HepG2 (cell line): Measurements from ENCODE around the gene FBH1. TPM values are rescaled to one million over a fixed set of nuclear protein-coding genes. Genes with fewer than 3 reads are reported as not detected.

Experiments used
- ATAC-seq: fragments of 200-7000 bp; cut with Tn5 transposase; 3 replicates; pipeline ENCODE4 v1.9.1; 2020; ENCODE audit warnings: mild to moderate bottlenecking, moderate library complexity
- BruUV-seq: library from RNA; stranded (reverse); fragments of 400-500 nt; replicated peaks from 2 replicates; lab custom pipeline; 2021; lab: Mats Ljungman, UMichigan
- CTCF ChIA-PET: fragments of 300-600 bp; formaldehyde crosslinking; extraction: SDS; loops from one replicate; lab custom pipeline; 2021; ENCODE audit warnings: low total read pairs, inconsistent platforms, low intra/inter-chr PET ratio; lab: Yijun Ruan, JAX
- POLR2A ChIA-PET: fragments of 350-600 bp; sonication (Branson Sonifier 250); formaldehyde crosslinking; loops from one replicate; lab custom pipeline; 2020; ENCODE audit warnings: antibody characterized with exemption, inconsistent platforms; lab: Yijun Ruan, JAX
- DNase-seq: peaks from one replicate; pipeline ENCODE4 v3.0.0-alpha.2; 2015; ENCODE audit warnings: low spot score
- FAIRE-seq: peaks from 3 replicates; lab custom pipeline; 2011; peaks lifted over from hg19 to GRCh38; lab: Jason Lieb, UNC
- H2AFZ ChIP-seq: one replicate; pipeline ENCODE4 v1.6.1; 2011; ENCODE audit warnings: low read length, inconsistent platforms
- H3K27ac ChIP-seq: fragments of 300-600 bp; 3 replicates; pipeline ENCODE4 v1.8.0; 2011; ENCODE audit warnings: mixed run types, mild to moderate bottlenecking, mixed read lengths, low read length, inconsistent platforms; ENCODE audit not compliant: insufficient read depth; ENCODE audit errors: extremely low read length
- H3K27me3 ChIP-seq, 2 experiments: fragments of 200-600 bp in 1 of 2; 2 replicates in 1 of 2; 3 replicates in 1 of 2; pipeline versions ENCODE4 v1.6.0 to v1.8.0; 2011; ENCODE audit warnings: low read length in 2 of 2, mild to moderate bottlenecking in 2 of 2, moderate library complexity in 2 of 2, inconsistent platforms in 1 of 2; ENCODE audit not compliant: insufficient read depth in 2 of 2, control insufficient read depth in 1 of 2
- H3K36me3 ChIP-seq, 2 experiments: fragments of 200-600 bp in 1 of 2; replicated peaks in 1 of 2; 2 replicates in 1 of 2; 3 replicates in 1 of 2; pipeline versions ENCODE4 v1.5.1 to v1.8.0; 2011; ENCODE audit warnings: low read length in 2 of 2, inconsistent platforms in 1 of 2; ENCODE audit not compliant: insufficient read depth in 2 of 2, control insufficient read depth in 1 of 2
- H3K4me1 ChIP-seq: 2 replicates; pipeline ENCODE4 v1.5.1; 2012; ENCODE audit warnings: low read length, inconsistent platforms; ENCODE audit not compliant: insufficient read depth
- H3K4me2 ChIP-seq: 2 replicates; pipeline ENCODE4 v1.6.0; 2011; ENCODE audit warnings: low read depth, low read length, inconsistent platforms
- H3K4me3 ChIP-seq, 3 experiments: fragments of 200-600 bp in 1 of 3; sonication (generic), shearing (Covaris generic) in 1 of 3; replicated peaks in 1 of 3; 2 replicates each; pipeline ENCODE4 v1.5.1; 2011 to 2016; ENCODE audit warnings: low read length in 3 of 3, inconsistent platforms in 2 of 3, low read depth in 2 of 3, mild to moderate bottlenecking in 2 of 3, control low read depth in 1 of 3, mixed read lengths in 1 of 3; ENCODE audit not compliant: insufficient read depth in 1 of 3
- H3K79me2 ChIP-seq: one replicate; pipeline ENCODE4 v1.6.1; 2011; ENCODE audit warnings: low read length, inconsistent platforms; ENCODE audit not compliant: insufficient read depth
- H3K9ac ChIP-seq: 2 replicates; pipeline ENCODE4 v1.6.0; 2011; ENCODE audit warnings: mild to moderate bottlenecking, low read depth, low read length, inconsistent platforms; ENCODE audit not compliant: insufficient read depth
- H3K9me3 ChIP-seq: 2 replicates; pipeline ENCODE4 v1.5.1; 2012; ENCODE audit warnings: mild to moderate bottlenecking, low read length
- H4K20me1 ChIP-seq: 2 replicates; pipeline ENCODE4 v1.6.0; 2011; ENCODE audit warnings: inconsistent platforms, mild to moderate bottlenecking, low read length, moderate library complexity; ENCODE audit not compliant: insufficient read depth
- BATF2 ChIP-seq: sonication (generic); formaldehyde crosslinking; IDR thresholded peaks from 2 replicates; pipeline ENCODE4 v1.8.0; 2022; ENCODE audit warnings: mild to moderate bottlenecking, missing genetic modification reagents, moderate library complexity
- ELF3 ChIP-seq: IDR thresholded peaks from 2 replicates; pipeline ENCODE4 v1.6.1; 2016; ENCODE audit warnings: missing genetic modification reagents, missing compliant biosample characterization
- GPN1 ChIP-seq: sonication (generic); formaldehyde crosslinking; IDR thresholded peaks from 2 replicates; pipeline ENCODE4 v1.5.1; 2020; ENCODE audit warnings: missing genetic modification reagents, borderline replicate concordance
- SIN3A ChIP-seq: IDR thresholded peaks from 2 replicates; pipeline ENCODE4 v1.6.1; 2011; ENCODE audit warnings: low read depth, mild to moderate bottlenecking, control low read depth, low read length, borderline replicate concordance
- SMARCC2 ChIP-seq: fragments of 450-650 bp; IDR thresholded peaks from 2 replicates; pipeline ENCODE4 v1.6.1; 2017; ENCODE audit warnings: antibody characterized with exemption, mild to moderate bottlenecking
- WIZ ChIP-seq: sonication (generic); formaldehyde crosslinking; IDR thresholded peaks from 2 replicates; pipeline ENCODE4 v1.5.1; 2020; ENCODE audit warnings: mild to moderate bottlenecking, missing genetic modification reagents
- YEATS2 ChIP-seq: sonication (generic); formaldehyde crosslinking; IDR thresholded peaks from 2 replicates; pipeline ENCODE4 v1.4.0; 2020; ENCODE audit warnings: missing genetic modification reagents, borderline replicate concordance
- YY1 ChIP-seq: IDR thresholded peaks from 2 replicates; pipeline ENCODE4 v1.6.1; 2011; ENCODE audit warnings: low read length, low read depth, moderate library complexity, mild to moderate bottlenecking; ENCODE audit not compliant: insufficient read depth, insufficient replicate concordance
- ZFP62 ChIP-seq: sonication (generic); formaldehyde crosslinking; IDR thresholded peaks from 2 replicates; pipeline ENCODE4 v1.4.0; 2020; ENCODE audit warnings: missing genetic modification reagents
- ZNF451 ChIP-seq: sonication (generic); formaldehyde crosslinking; IDR thresholded peaks from 2 replicates; pipeline ENCODE4 v1.5.0; 2020; ENCODE audit warnings: mild to moderate bottlenecking, missing genetic modification reagents
- WGBS: methylation state at CpG from one replicate; pipeline ENCODE4 v1.1.6; 2017; ENCODE audit warnings: low lambda C conversion rate; 5-methylcytosine and 5-hydroxymethylcytosine counted together
- in situ Hi-C: cut with HindIII; loops from 2 replicates; pipeline ENCODE4 v1.10.0; 2017; ENCODE audit warnings: low pct_unique_long_range_greater_than_20kb; ENCODE audit not compliant: extremely low pct_ligation_motif_present
- intact Hi-C: fragments of 100-400 bp; cut with micrococcal nuclease; formaldehyde crosslinking; loops from one replicate; pipeline ENCODE4 v1.10.0; 2022; ENCODE audit not compliant: unreplicated experiment
- polyA plus RNA-seq, 8 experiments: library from polyadenylated mRNA; depleted of rRNA in 3 of 8; stranded (reverse) in 7 of 8; unstranded in 1 of 8; fragments of >200 nt; fragmentation: Illumina TruSeq in 4 of 8; extraction: Trizol in 4 of 8; gene quantifications; 2 replicates each; pipeline versions ENCODE4 v1.2.1 to v1.2.3, GENCODE V29; 2011 to 2016; ENCODE audit warnings: low read depth in 4 of 8, missing spikeins in 1 of 8, mixed read lengths in 1 of 8; ENCODE audit not compliant: insufficient read depth in 1 of 8
- total RNA-seq, 5 experiments: library from RNA; depleted of rRNA; stranded (reverse); fragments of >200 nt; fragmentation: Illumina TruSeq; extraction: Trizol; gene quantifications; 2 replicates each; pipeline ENCODE4 v1.2.3, GENCODE V29; 2016; ENCODE audit warnings: low read depth in 1 of 5

The FBH1 gene
- total and polyA plus RNA-seq, 2 of the 13 experiments (the other 11 are each of a cell fraction or from before 2014, with no cell fraction given) = 48.8 to 60.3 TPM

GRCh38 chr10:5948208-5948585, 58.2 kb downstream of the FBH1 start:
- CTCF ChIA-PET = interaction anchor here (1.0 to 1.1 kb wide), 2 partner anchors 66 to 139 kb away, joined by 3 read pairs; no protein-coding TSS in a partner anchor
- Histone ChIP-seq H3K4me1 (peaks cover 20% of the 10 kb centered on the region), H3K4me3 (no peak overlapping the region), H3K79me2 (no peaks in the 10 kb centered on the region), H4K20me1 (no peaks in the 10 kb centered on the region), H3K27me3 (peaks cover 2 to 48% of the 10 kb centered on the region in 2 experiments), H3K9me3 (no peaks in the 10 kb centered on the region), H3K36me3 (no peaks in the 10 kb centered on the region), H3K27ac (no peak overlapping the region), H3K9ac (no peak overlapping the region), H3K4me2 (no peak overlapping the region), H2AFZ (no peak overlapping the region)
- BruUV-seq = no TSS peak
- intact Hi-C loops = loop anchor here (5.0 to 10.0 kb wide), 2 partner anchors 64 to 137 kb away; partner anchors contain the start of gene RBM17
- in situ Hi-C loops = no loop called here
- ATAC-seq = no peak
- TF ChIP-seq YY1 (no peak), BATF2 (CRISPR knock-in tag) (no peak), SMARCC2 (no peak), YEATS2 (no peak), GPN1 (CRISPR knock-in tag) (no peak), WIZ (no peak), SIN3A (no peak), ELF3 (CRISPR knock-in tag) (no peak), ZFP62 (CRISPR knock-in tag) (no peak), ZNF451 (CRISPR knock-in tag) (no peak)
- DNase-seq = no peak
- POLR2A ChIA-PET = no interaction called here
- FAIRE-seq = no peak
- 0% methylated on average over 4 of the region's 6 CpGs for WGBS
